SKM-1 (cell line): Measurements from ENCODE around the gene NALCN.

Source experiments
- DNase-seq: peaks from one replicate; lab custom pipeline; 2025; ENCODE audit not compliant: unreplicated experiment; lab: John Stamatoyannopoulos, UW

NALCN gene

DNA sequence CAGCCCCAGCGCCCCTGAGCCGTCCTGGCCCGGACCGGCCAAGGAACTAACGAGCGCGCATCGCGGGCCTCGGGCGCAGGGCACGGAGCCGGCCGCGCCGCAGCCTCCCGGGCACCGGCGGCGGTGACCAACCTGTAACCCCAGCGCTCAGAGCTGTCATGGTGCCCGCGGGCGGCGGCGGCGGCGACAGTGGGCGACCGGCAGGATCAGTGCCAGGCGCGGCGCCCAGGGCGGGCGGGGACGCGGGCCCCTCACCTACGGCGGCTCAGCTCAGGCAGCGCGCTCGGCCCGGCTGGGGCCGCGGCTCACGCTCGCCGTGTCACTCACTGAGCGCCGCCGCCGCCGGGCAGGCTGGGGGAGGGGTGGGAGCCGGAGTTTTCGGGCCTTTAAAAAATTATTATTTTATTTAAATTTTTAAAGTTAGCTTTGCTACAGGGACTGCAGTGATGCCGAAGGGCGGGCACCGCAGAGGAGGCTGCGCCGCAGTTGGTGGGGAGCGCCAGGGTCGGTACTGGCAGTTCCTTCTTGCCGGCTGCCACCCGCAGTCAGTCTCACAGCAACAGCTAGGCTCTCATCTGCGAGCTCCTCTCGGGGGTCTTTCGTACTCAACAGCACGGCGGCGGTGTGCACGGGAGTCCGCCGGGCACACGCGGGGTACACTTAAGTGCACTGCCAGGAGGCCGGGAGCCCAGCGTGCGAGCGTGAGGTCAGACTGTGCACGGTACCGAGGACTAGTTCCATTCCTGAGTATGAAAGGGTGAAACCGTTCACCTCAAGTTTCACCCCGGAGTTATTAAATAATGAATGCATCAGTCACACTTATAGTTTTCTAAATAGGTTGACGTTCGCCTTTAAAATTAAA lies at the start of gene NALCN:
NALCN (minus strand) TSS at position 328 of the 862 bp plus-strand sequence. CDS start 17,382 bp downstream, outside the sequence.
- no peak for DNase-seq

DNA sequence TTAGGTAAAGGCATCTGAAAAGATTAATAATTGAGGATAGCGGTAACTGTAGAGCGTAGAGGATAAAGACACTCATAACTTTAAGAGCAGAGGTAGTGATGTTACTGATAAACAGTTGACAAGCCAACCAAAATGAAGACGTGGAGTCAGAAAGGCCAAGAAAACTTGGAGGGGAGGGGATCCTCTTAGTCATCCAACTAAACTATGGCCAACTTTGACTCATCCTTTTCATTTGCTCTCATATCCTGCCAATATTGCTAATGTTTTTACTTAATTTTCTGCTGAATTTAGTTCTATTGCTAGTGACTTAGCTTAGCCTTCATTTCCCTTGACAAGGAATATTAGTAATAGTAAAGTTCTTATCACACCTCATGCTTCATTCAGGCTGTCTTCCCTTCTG lies 49.6 kb upstream of the NALCN start:
- no peak for DNase-seq

DNA sequence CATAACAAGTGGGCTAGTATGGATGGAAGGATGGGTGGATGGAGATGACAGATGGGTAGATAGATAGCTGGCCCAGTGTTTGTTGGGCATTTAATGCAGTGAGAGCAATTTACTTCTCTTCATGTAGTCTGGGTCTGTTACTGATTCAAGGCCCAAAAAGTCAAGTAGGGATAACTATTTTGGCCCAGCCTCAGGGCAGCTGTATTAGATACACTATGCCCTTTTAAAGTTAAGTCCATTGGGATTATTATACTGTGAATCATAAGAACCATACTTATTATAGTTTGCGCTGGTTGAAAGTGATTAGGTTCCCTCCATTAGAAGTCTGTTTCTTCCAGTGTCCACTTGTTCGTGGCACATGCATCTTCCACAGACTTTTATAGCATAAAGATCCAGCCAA lies 40.9 kb upstream of the NALCN start:
- DNase-seq = no peak

DNA sequence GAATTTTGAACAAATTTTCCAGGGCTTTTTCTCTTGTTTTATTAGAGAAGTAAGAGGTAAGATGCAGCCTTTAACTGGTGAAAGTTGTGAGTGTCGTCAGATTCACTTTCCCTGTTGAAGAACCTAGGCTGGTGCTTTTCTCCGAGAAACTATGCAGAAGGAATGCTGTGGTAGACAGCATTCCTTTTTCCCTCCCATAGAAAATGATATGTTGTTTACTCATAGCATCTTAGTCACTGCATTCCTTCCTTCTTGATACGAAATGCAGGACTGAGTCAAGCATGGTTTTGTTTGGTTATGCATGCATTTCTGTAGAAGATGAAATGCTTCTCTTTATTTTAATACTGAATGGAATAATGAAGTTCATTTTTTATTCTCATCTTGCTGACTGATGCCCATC lies 39.6 kb upstream of the NALCN start:
- DNase-seq = no peak

DNA sequence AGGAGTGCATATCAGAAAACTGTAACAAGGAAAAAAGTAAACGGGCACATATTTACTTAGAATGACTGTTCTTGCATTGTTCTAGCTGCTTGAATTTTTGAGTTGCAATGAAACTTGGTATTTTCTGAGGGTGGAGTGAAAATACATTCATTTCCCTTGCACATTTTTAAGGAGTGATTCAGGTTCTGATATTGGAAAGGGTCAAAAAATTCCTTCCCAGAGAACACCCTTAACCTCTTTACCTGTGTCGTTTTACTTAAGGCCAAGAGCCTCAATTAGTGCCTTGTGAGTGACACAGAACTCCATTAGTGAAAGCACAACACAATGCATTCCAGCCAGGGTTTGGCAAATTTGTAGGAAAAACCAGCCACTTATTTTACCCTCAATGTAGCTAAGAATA lies 38.5 kb upstream of the NALCN start:
- DNase-seq = no peak

DNA sequence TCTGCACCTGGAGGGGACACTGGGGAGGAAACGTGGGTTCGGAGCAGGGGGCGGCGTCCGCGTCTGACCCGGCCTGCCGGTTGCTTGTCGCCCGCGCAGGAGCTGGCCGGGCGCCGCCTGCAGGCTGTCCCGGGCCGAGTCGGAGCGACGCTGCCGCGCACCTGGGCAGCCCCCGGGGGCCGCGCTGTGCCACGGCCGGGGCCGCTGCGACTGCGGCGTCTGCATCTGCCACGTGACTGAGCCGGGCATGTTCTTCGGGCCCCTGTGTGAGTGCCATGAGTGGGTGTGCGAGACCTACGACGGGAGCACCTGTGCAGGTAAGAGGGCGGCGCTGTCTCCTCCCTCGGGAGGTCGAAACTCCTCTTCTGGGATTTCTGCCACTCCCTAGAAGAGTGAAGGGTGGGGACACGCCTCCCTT lies 37.5 kb upstream of the NALCN start:
- DNase-seq = no peak

DNA sequence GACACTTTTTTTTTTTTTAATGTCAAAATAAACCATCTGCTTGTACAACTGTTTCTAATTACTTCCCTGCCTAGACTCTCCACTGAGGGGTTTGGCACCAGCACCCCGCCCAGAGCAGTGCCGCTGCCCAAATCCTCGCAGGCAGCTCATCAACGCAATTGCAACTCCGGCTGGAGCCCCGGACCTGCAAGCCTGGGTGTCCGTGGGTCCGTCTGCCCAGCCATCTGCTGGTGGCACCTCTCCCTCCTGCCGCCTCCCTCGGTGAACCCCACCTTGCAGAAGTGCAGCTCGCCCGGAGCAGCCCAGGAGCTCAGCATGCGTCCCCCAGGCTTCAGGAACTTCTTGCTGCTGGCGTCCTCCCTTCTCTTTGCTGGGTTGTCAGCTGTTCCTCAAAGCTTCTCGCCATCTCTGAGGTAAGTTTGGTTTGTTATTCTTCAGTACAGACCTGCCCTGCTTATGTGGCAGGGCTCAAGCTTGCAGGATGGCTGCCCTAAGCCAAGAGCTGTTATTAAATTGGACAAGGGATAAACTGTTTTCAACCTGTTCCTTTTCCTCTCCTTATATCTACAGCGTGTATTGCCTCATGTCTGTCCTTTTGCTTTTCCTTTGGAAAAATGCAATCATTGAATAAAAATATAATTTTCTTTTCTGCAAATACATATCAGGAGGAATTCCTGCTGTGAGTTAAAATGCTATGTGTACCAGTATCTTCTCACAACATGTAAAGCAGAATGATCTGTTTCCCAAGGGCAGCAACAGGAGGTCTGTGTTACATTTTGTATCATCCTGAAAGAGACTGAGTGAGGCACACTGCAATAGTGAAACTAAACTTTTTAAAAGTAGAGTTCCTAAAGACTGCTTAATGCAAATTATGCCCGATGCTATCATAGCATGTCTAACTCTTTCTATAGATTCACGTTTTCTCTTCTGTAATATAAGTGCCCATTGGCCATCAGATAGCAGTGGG lies 36.5 kb upstream of the NALCN start, which contains the start of gene ITGBL1:
ITGBL1 (plus strand) TSS at position 157 of the 967 bp plus-strand sequence; CDS start at position 316, 159 bp downstream.
- peak; percentile 2 for DNase-seq

DNA sequence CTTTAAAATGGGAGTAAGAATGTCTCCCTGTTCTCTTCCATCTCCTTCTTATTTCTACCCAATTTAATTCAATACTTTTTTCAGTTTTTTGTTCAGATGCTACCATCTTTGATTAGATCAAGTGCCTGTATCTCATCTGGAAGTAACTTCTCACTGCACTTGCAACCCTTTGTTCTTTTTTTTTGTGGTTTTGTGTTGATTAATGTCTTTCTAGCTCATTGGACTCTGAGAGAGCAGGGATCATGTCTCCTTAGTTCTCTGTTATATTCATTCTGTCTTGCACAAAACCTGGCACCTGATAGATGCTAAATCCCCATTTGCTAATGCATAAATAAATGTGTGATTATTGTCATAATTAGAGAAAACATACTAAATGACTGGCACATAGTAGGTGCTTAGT lies 35.3 kb upstream of the NALCN start:
- DNase-seq = no peak

DNA sequence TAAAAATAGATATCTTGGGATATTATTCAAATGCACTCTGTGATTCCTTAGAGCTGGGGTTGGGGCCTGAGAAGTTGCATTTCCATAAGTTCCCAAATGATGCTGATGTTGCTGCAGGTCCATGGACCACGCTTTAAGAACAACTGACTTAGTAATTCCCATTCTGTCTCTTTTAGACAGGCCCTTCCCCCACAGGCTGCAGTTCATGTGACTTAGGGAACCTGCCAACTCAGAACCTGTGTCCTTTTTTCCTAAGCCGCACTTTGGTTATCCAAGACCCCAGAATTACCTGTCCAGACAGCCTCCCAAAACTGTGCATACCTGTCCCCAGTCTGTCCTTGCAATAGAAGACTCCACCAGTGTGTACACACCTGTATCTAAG lies 34.4 kb upstream of the NALCN start:
- DNase-seq = no peak

DNA sequence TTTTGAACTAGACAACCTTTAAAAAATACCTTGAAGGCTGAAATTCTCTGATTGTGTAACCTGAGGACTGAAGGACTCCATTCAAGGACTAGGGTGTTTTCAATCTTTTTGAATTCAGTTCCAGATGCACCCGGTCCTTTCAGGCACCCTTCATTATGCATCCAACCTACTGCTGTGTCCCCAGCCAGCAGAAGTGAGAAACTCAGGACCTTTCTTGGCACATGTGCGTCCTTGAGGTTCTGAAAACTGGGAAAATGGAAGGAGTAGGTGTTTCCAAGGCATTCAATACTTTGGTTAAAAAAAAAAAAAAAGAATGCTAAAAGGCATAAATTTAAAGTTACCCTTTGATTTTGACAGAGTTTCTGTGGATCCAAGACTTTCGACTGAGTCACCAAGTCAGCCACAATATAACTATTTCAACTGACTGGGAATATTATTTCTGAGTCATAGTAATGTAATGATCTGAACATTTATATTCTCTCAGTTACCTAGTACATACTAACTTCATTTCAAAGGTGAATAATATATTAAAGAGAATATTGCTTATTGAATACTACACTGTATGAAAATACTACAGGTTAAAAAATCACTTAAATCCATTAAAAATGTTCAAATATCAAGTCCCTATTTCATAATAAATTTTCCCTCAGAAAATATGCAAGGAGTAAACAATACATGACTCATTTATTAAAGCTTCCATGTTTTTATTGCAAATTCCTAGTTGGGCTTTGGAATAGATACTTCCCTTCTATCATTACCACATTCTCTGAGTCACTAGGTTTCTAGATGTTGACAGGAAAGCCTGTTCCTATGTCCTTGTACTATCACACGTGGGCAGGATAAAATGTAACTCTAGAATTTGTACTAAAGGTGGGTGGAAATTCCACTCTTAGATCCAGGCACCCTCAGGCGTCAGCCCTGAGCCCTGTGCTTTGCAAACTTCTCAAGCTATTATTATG lies 33.8 kb upstream of the NALCN start:
- no peak for DNase-seq

DNA sequence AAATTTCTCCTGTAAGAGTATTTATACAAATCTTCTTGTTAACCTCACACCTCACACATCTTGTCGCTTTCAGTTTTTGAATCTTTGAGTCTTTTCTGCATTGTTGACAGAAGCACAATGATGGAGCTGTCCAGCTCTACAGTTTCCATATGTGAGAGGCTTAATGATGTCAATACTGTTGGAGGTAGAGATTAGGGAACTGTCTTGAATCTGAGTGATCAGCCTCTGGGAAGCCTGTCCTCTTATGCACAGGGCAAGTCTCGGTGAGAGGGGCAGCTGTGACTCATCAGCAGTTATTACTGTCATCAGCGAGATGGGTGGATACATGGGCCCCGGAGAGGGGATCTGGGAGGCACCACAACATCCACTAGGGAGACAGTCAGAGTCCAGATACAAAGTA lies 31.5 kb upstream of the NALCN start:
- no peak for DNase-seq

DNA sequence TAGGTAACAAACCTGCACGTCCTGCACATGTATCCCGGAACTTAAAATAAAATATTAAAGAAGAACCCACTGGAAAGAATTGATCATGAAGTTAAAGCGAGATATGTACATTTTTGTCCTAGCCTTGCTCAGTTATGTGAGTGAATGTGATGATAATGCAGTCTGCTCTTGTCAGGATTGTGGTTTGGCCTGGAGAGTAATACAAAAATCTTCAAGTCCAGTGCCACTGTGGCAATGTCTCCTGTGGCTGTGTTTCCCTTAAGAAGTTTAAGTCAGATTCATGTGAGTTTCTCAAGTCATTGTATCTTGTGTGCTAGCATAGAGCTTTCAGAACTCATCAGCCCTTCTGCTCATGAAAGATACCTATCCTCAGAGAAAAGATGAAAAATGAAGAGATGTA lies 18.2 kb upstream of the NALCN start:
- DNase-seq = no peak

DNA sequence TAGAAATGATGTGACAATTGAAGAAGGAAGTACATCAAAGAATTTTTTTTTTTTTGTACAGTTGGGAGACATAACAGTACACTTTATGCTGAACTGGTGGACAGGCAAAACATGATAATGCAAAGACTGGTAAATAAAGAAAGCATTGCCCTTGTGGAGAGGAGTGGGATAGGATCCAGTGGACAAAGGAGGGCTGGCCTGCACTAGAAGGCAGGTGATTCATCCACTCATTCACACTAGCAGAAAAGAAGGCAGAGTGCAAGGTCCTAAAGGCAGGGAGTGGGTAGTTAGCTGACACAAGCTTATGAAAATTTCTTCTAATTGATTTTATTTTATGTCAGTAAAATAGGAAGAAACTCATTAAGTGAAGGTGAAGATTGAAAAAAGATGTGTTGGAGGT lies 17.6 kb upstream of the NALCN start:
- no peak for DNase-seq

DNA sequence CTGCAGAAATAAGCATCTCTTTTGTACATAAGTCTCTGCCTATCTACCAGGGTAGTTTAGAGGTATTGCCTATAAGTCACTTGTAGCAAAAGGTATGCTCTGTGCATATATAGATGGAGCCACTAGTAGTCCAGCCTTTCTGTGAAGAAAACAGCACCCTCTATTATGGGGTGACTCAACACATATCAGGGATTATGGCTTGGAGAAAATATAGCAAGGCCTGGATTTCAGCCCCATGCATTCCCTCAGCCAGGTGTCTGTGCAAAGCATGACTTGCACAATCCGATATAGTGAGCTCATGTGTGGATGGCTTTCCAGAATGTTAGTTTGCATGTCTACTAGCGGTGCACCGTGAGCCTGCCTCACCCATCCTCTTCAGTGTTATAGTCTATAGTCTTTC lies 13.4 kb upstream of the NALCN start:
- no peak for DNase-seq

DNA sequence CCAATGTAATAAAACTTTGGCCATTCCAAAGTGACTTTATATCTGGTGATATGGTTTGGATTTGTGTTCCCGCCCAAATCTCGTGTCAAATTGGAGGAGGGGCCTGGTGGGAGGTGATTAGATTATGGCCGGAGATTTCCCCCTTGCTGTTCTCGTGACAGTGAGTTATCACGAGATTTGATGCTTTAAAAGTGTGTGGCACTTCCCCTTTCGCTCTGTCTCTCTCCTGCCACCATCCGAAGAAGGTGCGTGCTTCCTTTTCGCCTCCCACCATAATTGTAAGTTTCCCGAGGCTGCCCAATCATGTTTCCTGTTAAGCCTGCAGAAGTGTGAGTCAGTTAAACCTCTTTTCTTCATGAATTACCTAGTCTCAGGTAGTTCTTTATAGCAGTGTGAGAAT lies 9.3 kb upstream of the NALCN start:
- DNase-seq = no peak

DNA sequence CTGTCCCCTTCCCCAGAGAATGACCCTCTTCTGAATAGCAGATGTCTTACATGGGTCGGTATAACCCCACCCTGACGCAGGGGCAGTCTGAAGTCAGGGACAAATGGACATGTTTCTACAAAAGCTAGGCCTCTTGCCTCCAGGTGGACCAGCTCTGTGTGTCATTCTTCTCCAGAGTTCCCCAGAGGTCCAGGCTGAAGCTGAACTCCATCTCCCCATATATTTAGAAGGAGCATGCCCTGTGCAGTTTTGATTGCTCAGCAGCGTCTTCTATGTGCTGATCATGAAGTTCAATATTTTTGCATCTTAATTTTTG lies 8.8 kb upstream of the NALCN start:
- DNase-seq = no peak

DNA sequence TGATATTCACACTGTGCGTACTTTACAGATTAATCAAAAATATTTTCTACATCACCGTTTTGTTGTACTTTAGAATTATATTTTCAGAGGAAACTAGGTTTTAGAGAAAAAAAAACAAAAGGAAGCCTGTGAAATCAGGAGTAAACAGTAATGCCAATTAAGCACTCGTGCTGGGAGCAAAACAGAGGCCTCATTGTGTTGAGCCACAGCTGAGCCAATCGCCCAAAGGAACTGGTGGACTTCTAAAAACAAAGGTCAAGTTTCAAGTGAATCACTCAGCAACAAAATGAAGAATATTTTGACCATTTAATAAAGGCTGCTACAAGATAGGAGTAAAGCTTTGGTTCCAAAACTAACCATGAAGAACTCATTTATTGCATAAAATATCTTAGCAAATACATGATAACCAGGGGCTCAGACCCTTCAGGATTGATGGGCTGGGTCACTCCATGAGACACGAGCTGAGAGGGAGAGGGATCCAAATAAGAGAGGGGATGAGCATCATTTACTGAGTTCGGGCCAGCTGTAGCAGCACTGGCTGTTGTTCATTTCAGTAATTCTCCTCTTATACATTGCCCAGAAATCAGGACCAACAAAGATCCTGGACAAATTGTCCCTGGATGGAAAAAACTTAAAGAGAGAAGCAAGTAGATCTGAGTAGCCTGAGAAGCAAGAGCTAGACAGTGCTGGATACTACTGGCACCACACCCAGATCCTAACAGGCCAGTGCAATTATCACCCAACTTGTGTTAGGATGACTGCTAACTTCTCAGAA lies 8.3 kb upstream of the NALCN start:
- DNase-seq = no peak

DNA sequence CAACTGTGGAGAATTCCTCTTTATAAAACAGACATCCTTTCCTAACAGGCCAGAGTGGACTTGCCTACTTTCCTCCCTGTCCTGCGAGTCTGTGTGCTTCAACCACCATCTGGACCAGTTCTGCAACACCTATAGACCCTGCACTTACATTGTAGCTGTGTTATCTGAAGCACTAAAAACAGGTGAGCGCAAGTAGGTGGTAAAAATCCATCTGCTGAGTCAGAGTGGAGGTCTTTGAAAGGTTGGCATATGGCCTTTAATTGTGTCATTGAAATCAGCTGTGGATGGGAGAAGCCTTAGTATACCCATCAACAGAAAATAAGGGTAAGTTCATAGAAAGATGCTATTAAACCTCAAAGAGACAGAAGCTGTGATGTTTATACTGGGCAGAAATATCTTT lies 7.6 kb upstream of the NALCN start:
- no peak for DNase-seq

DNA sequence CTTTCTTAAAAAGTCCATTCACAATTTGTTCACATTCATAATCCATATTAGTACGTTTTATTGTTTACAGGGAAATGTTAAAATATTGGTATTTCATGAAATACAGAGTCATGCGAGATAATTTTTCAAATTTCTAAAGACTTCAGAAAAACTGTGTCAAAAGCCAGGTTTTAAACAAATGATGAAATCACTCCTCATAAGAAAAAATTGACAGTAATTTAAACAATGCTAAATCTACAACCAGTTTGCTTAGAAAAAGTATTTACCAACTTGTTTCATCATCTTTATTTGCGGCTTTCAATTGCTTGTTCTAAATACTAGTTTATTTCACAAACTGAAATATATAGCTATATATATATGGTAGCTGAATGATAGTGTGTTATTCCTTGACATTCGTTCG lies 1.2 kb upstream of the NALCN start:
- no peak for DNase-seq

DNA sequence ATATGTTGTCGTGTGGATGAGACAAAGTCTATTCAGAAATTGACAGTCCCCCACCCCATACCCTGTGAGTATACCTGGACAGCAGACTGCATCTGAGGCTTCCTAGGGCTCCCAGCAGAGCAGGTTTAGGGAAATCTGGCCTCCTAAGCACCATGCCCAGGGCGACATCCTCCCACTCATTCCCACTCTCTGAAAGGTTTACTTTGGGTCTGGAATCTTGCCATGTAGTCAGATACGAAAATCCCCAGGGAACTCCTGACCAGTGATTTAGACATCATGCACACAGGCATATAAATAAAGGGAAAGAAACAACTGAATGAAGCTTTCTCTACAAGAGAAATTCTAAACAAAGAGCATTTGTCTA lies 717 bp upstream of the NALCN start:
- DNase-seq = no peak
